Endothelial cell (in vitro differentiated cells): ENCODE measurements around the gene NUP37. TPM values are rescaled to one million over a fixed set of nuclear protein-coding genes. Genes with fewer than 3 reads are reported as not detected.

Experiments used
- DNase-seq: peaks from one replicate; pipeline ENCODE4 v3.0.0; 2021; ENCODE audit warnings: low spot score
- H3K27ac Mint-ChIP-seq: one replicate; pipeline ENCODE4 v1.8.0; 2021; ENCODE audit warnings: mixed read lengths, inconsistent platforms; ENCODE audit not compliant: unreplicated experiment
- H3K27me3 Mint-ChIP-seq: one replicate; pipeline ENCODE4 v1.8.0; 2021; ENCODE audit warnings: mild to moderate bottlenecking, moderate library complexity, mixed read lengths, inconsistent platforms; ENCODE audit not compliant: unreplicated experiment
- H3K36me3 Mint-ChIP-seq: one replicate; pipeline ENCODE4 v1.8.0; 2021; ENCODE audit warnings: mild to moderate bottlenecking, low read depth, mixed read lengths, inconsistent platforms; ENCODE audit not compliant: unreplicated experiment
- H3K4me1 Mint-ChIP-seq: one replicate; pipeline ENCODE4 v1.8.0; 2021; ENCODE audit warnings: mild to moderate bottlenecking, mixed read lengths, inconsistent platforms; ENCODE audit not compliant: unreplicated experiment
- H3K4me3 Mint-ChIP-seq: one replicate; pipeline ENCODE4 v1.8.0; 2021; ENCODE audit warnings: mild to moderate bottlenecking, mixed read lengths, inconsistent platforms; ENCODE audit not compliant: unreplicated experiment
- H3K9me3 Mint-ChIP-seq: one replicate; pipeline ENCODE4 v1.8.0; 2021; ENCODE audit warnings: mixed read lengths, inconsistent platforms; ENCODE audit not compliant: unreplicated experiment
- total RNA-seq: library from RNA; stranded (reverse); fragmentation: NEBNext Ultra II Directional; extraction: Animal tissue kit (Norgen Biotek cat#: 25700); gene quantifications from one replicate; pipeline ENCODE4 v1.2.1, GENCODE V29; 2021; ENCODE audit not compliant: unreplicated experiment
- TF ChIP-seq, protein P1 (sequence below): fragments of 200-600 bp; sonication (generic); IDR thresholded peaks from one replicate; pipeline ENCODE4 v1.5.0; 2021; ENCODE audit warnings: antibody characterized with exemption; ENCODE audit not compliant: unreplicated experiment

NUP37 gene
- total RNA-seq, 1 donor from 2014 or later = 17.3 TPM

DNA sequence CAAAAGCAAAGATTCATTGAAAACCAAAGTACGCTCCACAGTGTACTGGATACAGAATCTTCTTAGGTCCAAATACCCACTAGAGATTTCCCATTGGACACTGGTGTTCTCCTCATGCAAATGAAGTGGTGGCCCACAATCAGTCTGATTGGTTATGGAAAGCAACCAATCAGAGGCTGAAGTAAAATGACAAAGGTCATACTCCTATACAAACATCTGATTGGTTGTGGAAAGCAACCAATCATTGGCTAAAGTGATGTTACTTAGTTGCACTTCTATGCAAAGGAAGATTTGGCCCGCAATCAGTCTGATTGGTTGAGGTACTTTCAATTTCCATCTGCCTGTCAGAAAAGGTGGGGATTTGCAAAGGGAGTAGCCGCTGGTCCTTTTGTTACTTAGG lies 56.8 kb downstream of the NUP37 start:
- Mint-ChIP-seq H3K9me3 (no peaks in the 10 kb centered on the region), H3K4me3 (no peak overlapping the region), H3K27me3 (peaks cover 5% of the 10 kb centered on the region), H3K4me1 (peaks cover 11% of the 10 kb centered on the region), H3K27ac (no peak overlapping the region), H3K36me3 (peaks cover 3% of the 10 kb centered on the region)
- TF ChIP-seq, protein P1, sequence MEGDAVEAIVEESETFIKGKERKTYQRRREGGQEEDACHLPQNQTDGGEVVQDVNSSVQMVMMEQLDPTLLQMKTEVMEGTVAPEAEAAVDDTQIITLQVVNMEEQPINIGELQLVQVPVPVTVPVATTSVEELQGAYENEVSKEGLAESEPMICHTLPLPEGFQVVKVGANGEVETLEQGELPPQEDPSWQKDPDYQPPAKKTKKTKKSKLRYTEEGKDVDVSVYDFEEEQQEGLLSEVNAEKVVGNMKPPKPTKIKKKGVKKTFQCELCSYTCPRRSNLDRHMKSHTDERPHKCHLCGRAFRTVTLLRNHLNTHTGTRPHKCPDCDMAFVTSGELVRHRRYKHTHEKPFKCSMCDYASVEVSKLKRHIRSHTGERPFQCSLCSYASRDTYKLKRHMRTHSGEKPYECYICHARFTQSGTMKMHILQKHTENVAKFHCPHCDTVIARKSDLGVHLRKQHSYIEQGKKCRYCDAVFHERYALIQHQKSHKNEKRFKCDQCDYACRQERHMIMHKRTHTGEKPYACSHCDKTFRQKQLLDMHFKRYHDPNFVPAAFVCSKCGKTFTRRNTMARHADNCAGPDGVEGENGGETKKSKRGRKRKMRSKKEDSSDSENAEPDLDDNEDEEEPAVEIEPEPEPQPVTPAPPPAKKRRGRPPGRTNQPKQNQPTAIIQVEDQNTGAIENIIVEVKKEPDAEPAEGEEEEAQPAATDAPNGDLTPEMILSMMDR = no peak
- no peak for DNase-seq

DNA sequence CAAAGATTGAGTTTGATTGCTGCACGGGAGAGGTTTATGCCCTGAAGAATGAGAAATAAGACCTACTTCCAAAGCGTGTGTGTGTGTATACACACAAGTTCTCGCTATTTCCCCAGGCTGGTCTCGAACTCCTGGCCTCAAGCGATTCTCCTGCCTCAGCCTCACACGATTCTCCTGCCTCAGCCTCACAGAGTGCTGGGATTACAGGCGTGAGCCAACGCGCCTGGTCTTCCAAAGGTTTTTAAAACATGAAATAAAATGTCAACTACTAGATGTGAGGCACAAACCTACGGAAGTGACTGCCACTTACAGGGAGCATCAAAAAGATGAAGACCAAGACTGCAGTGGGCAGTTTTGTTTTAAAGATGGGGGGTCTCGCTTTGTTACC lies 57.5 kb downstream of the NUP37 start:
- H3K27me3 Mint-ChIP-seq = peaks cover 5% of the 10 kb centered on the region
- H3K9me3 Mint-ChIP-seq = no peaks in the 10 kb centered on the region
- DNase-seq = no peak
- H3K36me3 Mint-ChIP-seq = peaks cover 3% of the 10 kb centered on the region
- TF ChIP-seq, protein P1 = no peak
- no peak overlapping the region for H3K27ac Mint-ChIP-seq
- peaks cover 11% of the 10 kb centered on the region for H3K4me1 Mint-ChIP-seq
- peak overlapping the region; percentile 97 for H3K4me3 Mint-ChIP-seq

- peaks cover 5% of the 10 kb centered on the region for H3K27me3 Mint-ChIP-seq
- H3K4me1 Mint-ChIP-seq = peaks cover 11% of the 10 kb centered on the region
- no peaks in the 10 kb centered on the region for H3K9me3 Mint-ChIP-seq
- peak within 1 kb of the TSS; percentile 97 for H3K4me3 Mint-ChIP-seq
- H3K27ac Mint-ChIP-seq = peak within 1 kb of the TSS; percentile 68
- TF ChIP-seq, protein P1 = no peak
- DNase-seq = peak; percentile 86
- H3K36me3 Mint-ChIP-seq = peaks cover 3% of the 10 kb centered on the region
These were observed 58.1 kb downstream of the NUP37 start, which contains the start of gene WASHC3 for GRCh38 chr12:102061560-102062418. TSS of gene WASHC3 (minus strand) at chr12:102061991. CDS start at chr12:102061962, 29 bp downstream.

DNA sequence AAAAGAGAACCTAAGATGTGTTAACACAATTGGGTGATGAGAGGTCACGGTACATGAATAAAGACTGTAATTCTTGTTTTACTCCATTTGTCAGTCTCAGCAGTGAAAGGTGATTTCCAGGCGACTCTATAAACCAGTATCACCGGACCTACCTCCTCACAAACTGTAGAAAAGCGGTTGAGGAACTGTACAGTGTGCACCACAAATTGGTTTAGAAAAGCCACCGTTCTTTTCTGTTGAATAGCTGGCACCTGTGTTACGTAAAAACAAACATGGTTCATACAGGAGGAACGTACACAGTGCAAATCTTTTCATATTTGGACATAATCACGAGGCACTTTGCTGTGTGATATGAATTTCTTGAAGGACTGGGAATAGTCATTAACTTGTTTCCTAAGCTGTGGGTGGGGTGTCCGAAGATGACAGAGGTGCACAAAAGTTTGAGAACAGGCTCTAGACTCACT lies 58.8 kb downstream of the NUP37 start:
- Mint-ChIP-seq H3K9me3 (no peaks in the 10 kb centered on the region), H3K27me3 (peaks cover 5% of the 10 kb centered on the region), H3K4me3 (peak overlapping the region; percentile 97), H3K36me3 (peaks cover 3% of the 10 kb centered on the region), H3K27ac (peak overlapping the region; percentile 68), H3K4me1 (peaks cover 11% of the 10 kb centered on the region)
- TF ChIP-seq, protein P1 = no peak
- no peak for DNase-seq

DNA sequence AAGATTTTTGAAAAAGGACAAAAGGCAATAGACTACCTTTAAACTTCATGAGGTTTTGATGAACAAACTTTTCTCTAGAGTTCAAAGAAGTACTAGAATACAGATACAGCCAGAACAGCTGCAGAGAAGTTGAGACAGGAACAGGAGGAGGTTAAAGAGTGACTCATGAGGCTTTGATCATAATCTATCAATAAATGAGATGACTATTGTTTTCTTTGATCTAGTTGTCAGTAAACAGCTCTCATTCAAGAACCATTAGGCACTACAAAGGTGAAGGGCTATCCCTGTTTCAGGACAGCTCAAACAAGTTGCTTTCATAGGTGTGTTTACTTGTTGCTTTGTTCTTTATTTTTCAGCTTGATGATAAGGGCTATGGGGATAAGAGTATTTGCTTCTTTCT lies 60.6 kb downstream of the NUP37 start:
- Mint-ChIP-seq H3K27ac (no peak overlapping the region), H3K9me3 (no peaks in the 10 kb centered on the region), H3K4me3 (no peak overlapping the region), H3K4me1 (peaks cover 11% of the 10 kb centered on the region), H3K36me3 (peaks cover 3% of the 10 kb centered on the region), H3K27me3 (peaks cover 5% of the 10 kb centered on the region)
- DNase-seq = no peak
- TF ChIP-seq, protein P1 = no peak
